GM19193 (cell line): Measurements from ENCODE around the gene GADL1.

Source experiments
- POLR2A ChIP-seq: IDR thresholded peaks from 4 replicates; pipeline ENCODE4 v1.6.1; 2011; ENCODE audit not compliant: insufficient read depth, insufficient read length; ENCODE audit errors: extremely low read depth

Gene GADL1

DNA sequence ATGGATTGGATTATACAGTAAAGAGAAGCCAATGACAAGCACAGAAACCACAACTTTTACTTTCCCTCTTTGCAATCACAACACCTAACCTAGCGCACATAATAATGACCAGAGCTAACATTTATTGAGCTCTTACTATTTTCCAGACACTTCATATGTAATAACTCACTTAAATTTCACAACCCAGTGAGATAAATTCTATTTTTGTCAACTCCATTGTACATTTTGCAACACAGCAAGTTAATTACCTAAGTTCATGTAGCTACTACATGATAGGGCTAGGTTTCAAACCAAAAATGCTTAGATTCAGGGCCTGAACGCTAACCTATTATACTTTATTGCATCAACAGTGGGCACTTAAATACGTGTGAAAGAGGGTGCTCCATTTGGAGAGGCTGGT is 89.5 kb downstream of the GADL1 start:
- TF ChIP-seq POLR2A = no peak

DNA sequence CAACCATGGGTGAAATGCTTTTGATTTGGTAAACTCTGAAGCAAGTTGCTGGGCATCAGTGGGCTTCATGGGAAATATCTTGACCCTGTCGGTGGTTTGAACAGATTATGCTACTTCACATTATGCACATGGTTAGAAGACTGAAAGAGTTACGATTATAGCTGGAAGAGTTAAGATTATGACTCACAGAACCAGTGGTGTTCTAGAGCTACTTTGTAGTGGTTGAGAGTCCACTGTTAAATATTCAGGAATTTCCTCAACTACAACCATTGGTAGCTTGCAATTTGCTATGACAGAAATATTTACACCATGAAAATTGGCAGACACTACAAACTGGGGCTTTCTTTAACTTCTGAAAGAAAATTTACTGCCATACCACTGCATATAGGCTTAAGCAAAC is 99.3 kb downstream of the GADL1 start:
- TF ChIP-seq POLR2A = no peak

- TF ChIP-seq POLR2A = no peak
These were observed 100.7 kb downstream of the GADL1 start for GRCh38 chr3:30793740-30794139.

DNA sequence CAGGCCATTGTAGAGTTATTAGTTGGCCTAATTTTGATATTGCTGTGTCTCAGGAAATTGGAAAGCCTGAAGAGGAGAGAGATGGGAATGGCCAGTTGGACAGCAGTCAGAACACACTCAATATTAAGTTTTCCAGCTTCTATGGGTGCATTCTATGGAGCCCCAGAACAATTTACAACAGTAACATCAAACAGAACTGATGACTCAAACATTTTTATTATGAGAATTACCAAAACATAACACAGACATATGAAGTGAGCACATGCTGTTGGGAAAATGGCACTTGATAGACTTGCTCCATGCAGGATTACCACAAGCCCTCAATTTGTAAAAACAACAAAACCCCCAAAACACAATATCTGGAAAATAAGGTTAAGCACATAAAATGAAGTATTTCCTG is 104.3 kb downstream of the GADL1 start:
- TF ChIP-seq POLR2A = no peak

- no peak for TF ChIP-seq POLR2A
These were observed 108.1 kb downstream of the GADL1 start for GRCh38 chr3:30786365-30786764.

- no peak for TF ChIP-seq POLR2A
These were observed 114.7 kb downstream of the GADL1 start for GRCh38 chr3:30779686-30780287.

GRCh38 chr3:30778933-30779332 is 115.5 kb downstream of the GADL1 start:
- TF ChIP-seq POLR2A = no peak

- no peak for TF ChIP-seq POLR2A
These were observed 116.9 kb downstream of the GADL1 start for GRCh38 chr3:30777426-30778113.

DNA sequence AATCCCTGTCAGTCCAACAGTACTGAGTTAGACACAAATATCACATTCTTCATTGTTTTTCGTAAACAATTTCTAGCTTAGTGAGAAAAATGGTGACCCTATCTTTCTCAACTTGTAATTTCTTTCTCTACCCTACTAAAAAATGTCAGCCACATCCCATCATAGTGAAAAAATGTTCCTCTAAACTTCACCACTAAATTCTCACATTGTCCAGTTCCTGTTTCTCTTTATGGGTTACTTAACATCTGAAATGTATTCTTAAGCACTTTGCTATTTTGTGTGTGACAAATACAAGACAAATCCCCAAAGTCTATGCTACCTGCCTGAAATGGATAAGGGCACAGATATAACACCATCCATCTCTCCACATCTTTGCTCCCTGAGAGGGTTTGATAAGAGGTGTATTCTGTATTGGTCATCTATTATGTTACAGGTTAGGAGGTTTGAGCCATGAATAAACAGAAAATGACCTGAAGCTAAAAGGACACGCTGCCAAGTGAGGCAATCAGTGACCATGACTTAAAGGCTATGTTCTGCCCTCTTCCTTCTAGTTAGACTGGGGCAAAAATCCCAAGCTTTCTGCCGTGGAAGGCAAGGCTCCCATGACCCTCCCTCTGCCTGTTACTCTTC is 118.2 kb downstream of the GADL1 start:
- TF ChIP-seq POLR2A = no peak

DNA sequence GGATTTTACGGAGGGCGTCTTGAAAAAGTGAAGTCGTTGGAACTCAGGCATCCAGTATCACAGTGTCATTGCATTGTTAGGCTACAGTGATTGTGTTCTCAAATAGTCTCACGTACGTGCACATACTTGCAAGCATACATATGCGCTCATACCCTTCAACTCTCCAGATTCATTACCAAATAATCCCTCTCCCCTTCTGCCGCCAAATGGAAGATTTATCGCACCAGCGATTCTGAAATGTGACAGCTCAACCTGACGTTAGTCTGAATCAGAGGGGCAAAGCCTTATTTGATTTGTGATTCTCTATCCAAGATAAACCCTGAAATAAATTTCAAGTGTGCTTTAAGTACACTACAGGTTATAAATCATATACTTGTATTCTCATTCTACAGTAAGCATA is 119.4 kb downstream of the GADL1 start:
- no peak for TF ChIP-seq POLR2A

DNA sequence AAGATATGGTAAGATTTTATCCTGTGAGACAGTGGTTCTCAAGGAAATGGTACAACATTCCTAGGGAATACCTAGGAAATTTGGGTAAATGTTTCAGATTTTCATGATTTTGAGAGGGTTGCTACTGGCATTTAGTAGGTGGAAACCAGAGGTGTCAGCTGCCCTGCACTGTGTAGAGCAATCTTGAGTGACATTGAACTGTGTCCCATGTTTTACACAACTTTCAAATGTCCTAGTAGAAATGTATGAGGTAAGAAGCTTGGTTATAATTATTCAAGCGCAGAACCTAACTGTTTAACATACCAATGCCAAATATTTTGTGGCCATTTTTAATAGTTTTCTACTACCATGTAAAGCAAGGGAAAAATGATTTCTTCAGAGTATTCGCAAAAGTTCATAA is 120.4 kb downstream of the GADL1 start:
- no peak for TF ChIP-seq POLR2A

GRCh38 chr3:30770387-30770786 is 124.1 kb downstream of the GADL1 start:
- no peak for TF ChIP-seq POLR2A

DNA sequence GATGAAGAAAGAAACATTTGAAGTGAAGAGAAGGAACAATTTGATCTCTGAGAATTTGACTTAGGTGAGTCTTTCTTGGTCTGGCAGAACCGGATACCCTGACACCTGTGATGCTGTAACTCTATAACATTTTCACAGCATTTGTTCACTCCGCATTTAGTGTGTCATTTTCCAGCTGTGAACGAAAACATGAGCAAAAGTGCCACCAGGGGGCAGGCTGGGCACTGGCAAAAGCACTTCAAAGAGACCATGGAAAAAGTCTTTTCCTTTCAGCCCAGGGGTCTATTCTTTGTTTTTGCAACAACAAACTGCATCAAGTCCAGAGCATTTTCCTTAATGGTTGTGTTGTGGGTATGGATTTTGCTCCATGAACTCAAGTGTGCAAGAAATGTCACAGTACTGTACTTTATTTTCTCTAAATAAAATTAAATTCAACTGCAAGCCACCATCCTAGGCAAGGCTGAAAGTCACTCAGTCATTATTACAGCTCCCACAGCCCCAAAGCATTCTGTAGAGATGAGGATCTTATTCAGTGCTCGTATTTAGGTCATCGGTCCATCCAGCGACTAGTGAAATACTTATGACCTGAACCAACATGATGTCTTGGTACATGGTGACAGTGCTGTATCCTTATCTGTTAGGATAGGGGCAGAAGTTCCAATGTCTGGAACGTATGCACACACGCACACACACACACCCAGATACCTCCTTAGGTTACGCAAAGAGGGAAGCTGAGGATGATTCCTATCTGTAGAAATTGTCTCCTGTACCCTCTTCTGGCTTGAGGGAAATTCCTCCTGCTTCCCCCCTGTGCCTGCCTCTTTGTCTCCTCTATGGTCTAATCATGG is 125.5 kb downstream of the GADL1 start:
- TF ChIP-seq POLR2A = no peak

DNA sequence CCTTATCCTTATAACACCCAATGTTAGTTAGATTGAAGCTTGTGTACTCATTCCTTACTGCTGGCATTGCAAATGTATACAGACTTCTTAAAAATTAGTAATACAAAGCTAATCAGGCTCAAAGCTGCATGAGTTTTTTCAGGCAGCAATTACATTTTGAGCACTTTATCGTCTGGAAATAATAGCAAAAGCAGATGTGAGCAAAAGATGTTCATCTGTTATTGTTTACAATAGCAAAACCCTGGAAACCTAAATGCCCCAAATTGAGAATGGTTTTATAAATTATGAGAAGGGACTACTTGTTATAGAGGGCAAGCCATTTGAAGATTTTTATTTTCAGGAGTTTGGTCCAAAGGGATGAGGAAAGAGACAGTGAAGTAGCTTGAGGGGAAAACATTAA is 126.4 kb downstream of the GADL1 start:
- TF ChIP-seq POLR2A = no peak

- no peak for TF ChIP-seq POLR2A
These were observed 127.9 kb downstream of the GADL1 start for GRCh38 chr3:30766522-30766921.

- no peak for TF ChIP-seq POLR2A
These were observed 129.6 kb downstream of the GADL1 start for GRCh38 chr3:30764891-30765290.

DNA sequence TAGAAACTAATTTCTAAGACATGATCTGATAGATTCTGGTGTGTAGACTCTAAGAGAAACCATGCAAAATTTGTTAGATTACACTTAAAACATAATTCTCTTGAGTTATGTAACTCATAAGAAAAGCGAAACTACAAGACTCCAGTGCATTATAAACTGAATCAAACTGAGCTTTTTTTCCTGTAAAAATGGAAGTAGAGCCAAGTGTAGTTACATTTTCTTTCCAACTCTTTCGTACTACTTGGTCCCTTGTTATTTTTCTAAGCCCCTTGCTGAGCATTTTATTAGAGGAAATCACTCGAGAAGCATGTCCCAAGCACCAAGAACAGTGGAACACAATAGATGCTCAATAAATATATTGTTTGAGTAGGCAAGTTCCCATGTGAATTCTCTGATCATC is 130.2 kb downstream of the GADL1 start:
- TF ChIP-seq POLR2A = no peak
